A673 (cell line): Measurements from ENCODE around the gene DMBT1. TPM values are rescaled to one million over a fixed set of nuclear protein-coding genes. Genes with fewer than 3 reads are reported as not detected.

Source experiments
- BruUV-seq: library from RNA; stranded (reverse); fragments of 400-500 nt; replicated peaks from 2 replicates; lab custom pipeline; 2021; lab: Mats Ljungman, UMichigan
- CTCF ChIA-PET: fragments of 300-600 bp; sonication (Branson Sonifier 250); formaldehyde crosslinking; loops from one replicate; lab custom pipeline; 2022; ENCODE audit warnings: antibody characterized with exemption; lab: Charles Lee
- POLR2A ChIA-PET: fragments of 300-600 bp; sonication (Branson Sonifier 250); formaldehyde crosslinking; loops from one replicate; lab custom pipeline; 2022; ENCODE audit warnings: antibody characterized with exemption; ENCODE audit not compliant: low non-redundant PET; lab: Charles Lee
- DNase-seq: peaks from one replicate; pipeline ENCODE4 v3.0.0-alpha.2; 2015; ENCODE audit warnings: low spot score
- H3K27ac ChIP-seq: fragments of 200-600 bp; sonication (generic); 2 replicates; pipeline ENCODE4 v1.5.1; 2016; ENCODE audit warnings: mixed run types, low read depth, mild to moderate bottlenecking, mixed read lengths, antibody characterized with exemption, low read length; ENCODE audit not compliant: poor library complexity, severe bottlenecking
- H3K27me3 ChIP-seq: fragments of 200-600 bp; sonication (generic); replicated peaks from 2 replicates; pipeline ENCODE4 v1.6.1; 2017; ENCODE audit warnings: mixed run types, low read depth, mild to moderate bottlenecking, mixed read lengths, antibody characterized with exemption, low read length; ENCODE audit not compliant: insufficient read depth, poor library complexity
- H3K36me3 ChIP-seq: fragments of 200-600 bp; sonication (generic); 2 replicates; pipeline ENCODE4 v1.6.1; 2016; ENCODE audit warnings: mixed run types, mild to moderate bottlenecking, mixed read lengths, antibody characterized with exemption, low read length; ENCODE audit not compliant: insufficient read depth, poor library complexity, severe bottlenecking
- H3K4me1 ChIP-seq: fragments of 200-600 bp; sonication (generic); 2 replicates; pipeline ENCODE4 v1.6.1; 2017; ENCODE audit warnings: mixed run types, mild to moderate bottlenecking, mixed read lengths, antibody characterized with exemption, low read length; ENCODE audit not compliant: insufficient read depth, poor library complexity, severe bottlenecking
- H3K4me3 ChIP-seq: fragments of 200-600 bp; sonication (generic); 2 replicates; pipeline ENCODE4 v1.5.1; 2016; ENCODE audit warnings: low read depth, mixed run types, mild to moderate bottlenecking, mixed read lengths, low read length; ENCODE audit not compliant: poor library complexity, severe bottlenecking
- H3K9me3 ChIP-seq: fragments of 200-600 bp; sonication (generic); 2 replicates; pipeline ENCODE4 v1.6.1; 2016; ENCODE audit warnings: mixed run types, low read depth, mild to moderate bottlenecking, mixed read lengths, antibody characterized with exemption, low read length; ENCODE audit not compliant: poor library complexity, severe bottlenecking
- EZH2 ChIP-seq: fragments of 200-600 bp; sonication (generic); IDR thresholded peaks from 2 replicates; pipeline ENCODE4 v1.6.1; 2017; ENCODE audit warnings: borderline replicate concordance, low read depth, mild to moderate bottlenecking, mixed read lengths, antibody characterized with exemption, low read length; ENCODE audit not compliant: poor library complexity, severe bottlenecking
- intact Hi-C: fragments of 100-400 bp; cut with micrococcal nuclease; formaldehyde crosslinking; loops from one replicate; pipeline ENCODE4 v1.10.0; 2022; ENCODE audit not compliant: unreplicated experiment
- total RNA-seq: library from RNA; stranded (reverse); gene quantifications from 2 replicates; pipeline ENCODE4 v1.2.3, GENCODE V29; 2021
- TF ChIP-seq, protein P1 (sequence below): fragments of 300-800, 200-600 bp; sonication (generic); conservative IDR thresholded peaks from 2 replicates; pipeline ENCODE4 v1.5.1; 2017; ENCODE audit warnings: low read depth, mild to moderate bottlenecking, antibody characterized with exemption, low read length, moderate library complexity, mixed read lengths

DMBT1 gene
- total RNA-seq, 1 experiment from 2014 or later = not detected

DNA sequence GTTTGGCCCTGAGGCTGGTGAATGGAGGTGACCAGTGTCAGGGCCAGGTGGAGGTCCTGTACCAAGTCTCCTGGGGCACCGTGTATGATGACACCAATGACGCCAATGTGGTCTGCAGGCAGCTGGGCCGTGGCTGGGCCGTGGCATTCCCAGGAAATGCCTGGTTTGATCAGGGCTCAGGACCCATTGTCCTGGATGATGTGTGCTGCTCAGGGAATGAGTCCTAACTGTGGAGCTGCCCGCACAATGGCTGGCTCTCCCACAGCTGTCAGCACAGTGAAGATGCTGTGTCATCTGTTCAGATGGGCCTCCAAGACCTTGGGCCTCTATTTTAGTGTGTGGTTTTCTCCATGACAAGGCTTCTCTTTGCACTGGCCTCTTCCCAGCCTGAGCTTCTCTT is 64.0 kb downstream of the DMBT1 start:
- intact Hi-C loops = no loop called here
- Histone ChIP-seq H3K27me3 (peaks cover 17% of the 10 kb centered on the region), H3K27ac (no peak overlapping the region), H3K36me3 (no peaks in the 10 kb centered on the region), H3K4me3 (no peak overlapping the region), H3K4me1 (no peaks in the 10 kb centered on the region), H3K9me3 (no peaks in the 10 kb centered on the region)
- CTCF ChIA-PET = no interaction called here
- POLR2A ChIA-PET = no interaction called here
- no peak for DNase-seq
- no TSS peak for BruUV-seq
- TF ChIP-seq EZH2 = no peak
- TF ChIP-seq, protein P1, sequence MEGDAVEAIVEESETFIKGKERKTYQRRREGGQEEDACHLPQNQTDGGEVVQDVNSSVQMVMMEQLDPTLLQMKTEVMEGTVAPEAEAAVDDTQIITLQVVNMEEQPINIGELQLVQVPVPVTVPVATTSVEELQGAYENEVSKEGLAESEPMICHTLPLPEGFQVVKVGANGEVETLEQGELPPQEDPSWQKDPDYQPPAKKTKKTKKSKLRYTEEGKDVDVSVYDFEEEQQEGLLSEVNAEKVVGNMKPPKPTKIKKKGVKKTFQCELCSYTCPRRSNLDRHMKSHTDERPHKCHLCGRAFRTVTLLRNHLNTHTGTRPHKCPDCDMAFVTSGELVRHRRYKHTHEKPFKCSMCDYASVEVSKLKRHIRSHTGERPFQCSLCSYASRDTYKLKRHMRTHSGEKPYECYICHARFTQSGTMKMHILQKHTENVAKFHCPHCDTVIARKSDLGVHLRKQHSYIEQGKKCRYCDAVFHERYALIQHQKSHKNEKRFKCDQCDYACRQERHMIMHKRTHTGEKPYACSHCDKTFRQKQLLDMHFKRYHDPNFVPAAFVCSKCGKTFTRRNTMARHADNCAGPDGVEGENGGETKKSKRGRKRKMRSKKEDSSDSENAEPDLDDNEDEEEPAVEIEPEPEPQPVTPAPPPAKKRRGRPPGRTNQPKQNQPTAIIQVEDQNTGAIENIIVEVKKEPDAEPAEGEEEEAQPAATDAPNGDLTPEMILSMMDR = no peak

GRCh38 chr10:122630526-122630925 is 70.0 kb downstream of the DMBT1 start:
- no peak for DNase-seq
- Histone ChIP-seq H3K27ac (no peak overlapping the region), H3K27me3 (peaks cover 23% of the 10 kb centered on the region), H3K36me3 (no peaks in the 10 kb centered on the region), H3K4me3 (no peak overlapping the region), H3K4me1 (no peaks in the 10 kb centered on the region), H3K9me3 (no peaks in the 10 kb centered on the region)
- no peak for TF ChIP-seq EZH2
- TF ChIP-seq, protein P1 = no peak
- intact Hi-C loops = no loop called here
- ChIA-PET POLR2A (no interaction called here), CTCF (no interaction called here)
- BruUV-seq = no TSS peak

GRCh38 chr10:122632031-122632430 is 71.5 kb downstream of the DMBT1 start:
- ChIA-PET CTCF (no interaction called here), POLR2A (no interaction called here)
- H3K36me3 ChIP-seq = no peaks in the 10 kb centered on the region
- H3K27me3 ChIP-seq = peaks cover 16% of the 10 kb centered on the region
- H3K9me3 ChIP-seq = no peaks in the 10 kb centered on the region
- no peak overlapping the region for H3K27ac ChIP-seq
- DNase-seq = peak; percentile 6
- TF ChIP-seq EZH2 = no peak
- TF ChIP-seq, protein P1 = no peak
- BruUV-seq = no TSS peak
- no peaks in the 10 kb centered on the region for H3K4me1 ChIP-seq
- intact Hi-C loops = no loop called here
- H3K4me3 ChIP-seq = no peak overlapping the region
